H1 (cell line): ENCODE data around the gene OGDHL. TPM values are rescaled to one million over a fixed set of nuclear protein-coding genes. Genes with fewer than 3 reads are reported as not detected.

Experiments
- CTCF ChIP-seq, 3 experiments: IDR thresholded peaks; 1 replicate in 2 of 3; 2 replicates in 1 of 3; pipeline versions ENCODE4 v1.5.1 to v1.6.1; 2011; ENCODE audit warnings: low read length in 3 of 3, mild to moderate bottlenecking in 3 of 3, inconsistent platforms in 2 of 3, low read depth in 1 of 3, moderate library complexity in 1 of 3; ENCODE audit not compliant: insufficient read depth in 1 of 3; ENCODE audit errors: control extremely low read depth in 1 of 3
- polyA plus RNA-seq, 7 experiments: library from polyadenylated mRNA; depleted of rRNA in 3 of 7; stranded (reverse) in 5 of 7; unstranded in 2 of 7; fragments of >200 nt in 5 of 7; fragments of 200-250 nt in 2 of 7; gene quantifications; 1 replicate in 5 of 7; 2 replicates in 1 of 7; 4 replicates in 1 of 7; pipeline versions ENCODE4 v1.2.1 to v1.2.3, GENCODE V29; 2011 to 2013; ENCODE audit warnings: missing spikeins in 2 of 7, mixed read lengths in 2 of 7
- total RNA-seq: library from RNA; stranded (reverse); fragmentation: NEBNext Ultra II Directional; extraction: Animal tissue kit (Norgen Biotek cat#: 25700); gene quantifications from 2 replicates; pipeline ENCODE4 v1.2.1, GENCODE V29; 2021

Gene OGDHL
- total and polyA plus RNA-seq, 2 of the 8 experiments (the other 6 are each of a cell fraction or from before 2014, with no cell fraction given) = 16.1 to 16.6 TPM

DNA sequence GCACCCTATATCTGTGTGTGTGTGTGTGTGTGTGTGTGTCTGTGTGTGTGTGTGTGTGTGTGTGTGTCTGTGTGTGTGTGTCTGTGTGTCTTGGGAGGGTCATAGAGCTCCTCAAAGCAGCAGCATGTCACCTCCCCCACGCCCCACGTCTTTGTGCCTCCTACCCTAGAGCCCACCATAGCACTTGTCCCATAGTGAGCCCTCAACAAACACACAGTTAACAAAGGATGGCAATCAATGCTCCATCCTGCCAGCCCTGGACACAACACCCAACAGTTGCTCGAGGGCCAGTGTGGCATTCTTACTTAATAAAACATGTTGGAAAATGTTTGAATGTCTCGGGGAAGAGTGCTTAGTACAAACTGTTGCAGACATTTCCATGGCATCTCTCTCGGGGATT lies 52.2 kb downstream of the OGDHL start (continued):
- TF ChIP-seq CTCF (IDR thresholded peaks at IDR 0.05; ENCODE audit: control extremely low read depth in 1 of 3, insufficient read depth in 1 of 3, low read depth in 1 of 3, low read length in 3 of 3) = no peak
